Endothelial cell of umbilical vein (primary cell): ENCODE measurements around the gene CFAP20DC. TPM values are rescaled to one million over a fixed set of nuclear protein-coding genes. Genes with fewer than 3 reads are reported as not detected.

Experiments
- BruUV-seq: library from RNA; stranded (reverse); fragments of 400-500 nt; replicated peaks from 2 replicates; lab custom pipeline; 2021; lab: Mats Ljungman, UMichigan
- CTCF ChIA-PET: fragments of 300-600, 350-600 bp; sonication (Branson Sonifier 250); formaldehyde crosslinking; loops from one replicate; lab custom pipeline; 2021; ENCODE audit warnings: antibody characterized with exemption, inconsistent platforms; lab: Charles Lee
- POLR2A ChIA-PET: fragments of 300-600, 350-600 bp; sonication (Branson Sonifier 250); formaldehyde crosslinking; loops from one replicate; lab custom pipeline; 2021; ENCODE audit warnings: antibody characterized with exemption, inconsistent platforms; lab: Charles Lee
- DNase-seq: peaks from one replicate; pipeline ENCODE4 v3.0.0-alpha.2; 2011; ENCODE audit warnings: low read depth, low spot score
- FAIRE-seq: peaks from 2 replicates; lab custom pipeline; 2011; peaks lifted over from hg19 to GRCh38; lab: Jason Lieb, UNC
- H2AFZ ChIP-seq: 2 replicates; pipeline ENCODE4 v1.6.0; 2012; ENCODE audit warnings: low read depth, low read length, control low read depth, inconsistent platforms
- H3K27ac ChIP-seq: 2 replicates; pipeline ENCODE4 v1.5.1; 2011; ENCODE audit warnings: low read depth, mild to moderate bottlenecking, control low read depth, low read length, moderate library complexity; ENCODE audit not compliant: insufficient read depth
- H3K27me3 ChIP-seq, 2 experiments: 2 replicates each; pipeline versions ENCODE4 v1.6.0 to v1.6.1; 2011; ENCODE audit warnings: low read length in 2 of 2, mixed read lengths in 1 of 2; ENCODE audit not compliant: control insufficient read depth in 2 of 2, insufficient read depth in 2 of 2
- H3K36me3 ChIP-seq, 2 experiments: 2 replicates in 1 of 2; 3 replicates in 1 of 2; pipeline ENCODE4 v1.5.1; 2011; ENCODE audit warnings: low read length in 2 of 2, mild to moderate bottlenecking in 1 of 2, moderate library complexity in 1 of 2; ENCODE audit not compliant: control insufficient read depth in 2 of 2, insufficient read depth in 2 of 2; ENCODE audit errors: extremely low read depth in 1 of 2
- H3K4me1 ChIP-seq: 3 replicates; pipeline ENCODE4 v1.5.1; 2011; ENCODE audit warnings: mild to moderate bottlenecking, low read length; ENCODE audit not compliant: control insufficient read depth, insufficient read depth; ENCODE audit errors: extremely low read depth
- H3K4me2 ChIP-seq: 2 replicates; pipeline ENCODE4 v1.6.1; 2011; ENCODE audit warnings: low read length, control low read depth, mixed read lengths; ENCODE audit not compliant: insufficient read depth
- H3K4me3 ChIP-seq, 3 experiments: fragments of 200-600 bp in 1 of 3; sonication (generic), shearing (Covaris generic) in 1 of 3; replicated peaks in 1 of 3; 2 replicates each; pipeline ENCODE4 v1.5.1; 2011 to 2016; ENCODE audit warnings: control low read depth in 3 of 3, low read length in 3 of 3, mild to moderate bottlenecking in 2 of 3, inconsistent platforms in 1 of 3, low read depth in 1 of 3, moderate library complexity in 1 of 3; ENCODE audit not compliant: insufficient read depth in 1 of 3
- H3K79me2 ChIP-seq: 2 replicates; pipeline ENCODE4 v1.6.0; 2012; ENCODE audit warnings: low read length, inconsistent platforms; ENCODE audit not compliant: control insufficient read depth, insufficient read depth
- H3K9ac ChIP-seq: replicated peaks from 2 replicates; pipeline ENCODE3; 2011; ENCODE audit warnings: low read length, control low read depth; ENCODE audit not compliant: insufficient read depth; ENCODE audit errors: extremely low read depth
- H3K9me1 ChIP-seq: replicated peaks from 3 replicates; pipeline ENCODE4 v1.6.0; 2011; ENCODE audit warnings: mild to moderate bottlenecking, low read length; ENCODE audit not compliant: control insufficient read depth, insufficient read depth; ENCODE audit errors: extremely low read depth
- H3K9me3 ChIP-seq: replicated peaks from 2 replicates; pipeline ENCODE4 v1.5.1; 2012; ENCODE audit warnings: low read length, inconsistent platforms; ENCODE audit not compliant: control insufficient read depth, insufficient read depth
- H4K20me1 ChIP-seq: replicated peaks from 2 replicates; pipeline ENCODE3; 2011; ENCODE audit warnings: mild to moderate bottlenecking, low read length; ENCODE audit not compliant: control insufficient read depth, insufficient read depth; ENCODE audit errors: extremely low read depth
- EZH2 ChIP-seq: IDR thresholded peaks from 2 replicates; pipeline ENCODE4 v1.6.1; 2012; ENCODE audit warnings: borderline replicate concordance, low read depth, mild to moderate bottlenecking, moderate library complexity, low read length, inconsistent platforms; ENCODE audit not compliant: severe bottlenecking
- FOS ChIP-seq: IDR thresholded peaks from 2 replicates; pipeline ENCODE4 v1.6.1; 2011; ENCODE audit warnings: mild to moderate bottlenecking, low read length, moderate library complexity, borderline replicate concordance; ENCODE audit not compliant: insufficient read depth
- GATA2 ChIP-seq: IDR thresholded peaks from 2 replicates; pipeline ENCODE4 v1.7.0; 2011; ENCODE audit warnings: low read depth, mild to moderate bottlenecking, moderate library complexity, mixed read lengths, low read length; ENCODE audit not compliant: insufficient read length, insufficient read depth
- JUN ChIP-seq: IDR thresholded peaks from 2 replicates; pipeline ENCODE4 v1.6.1; 2011; ENCODE audit warnings: borderline replicate concordance, low read depth; ENCODE audit not compliant: insufficient read length, insufficient read depth
- MYC ChIP-seq: IDR thresholded peaks from one replicate; pipeline ENCODE4 v1.6.1; 2011; ENCODE audit warnings: mild to moderate bottlenecking, low read depth, low read length
- POLR2A ChIP-seq: IDR thresholded peaks from 2 replicates; pipeline ENCODE4 v1.6.1; 2012; ENCODE audit warnings: low read depth, mild to moderate bottlenecking, control low read depth, low read length
- POLR2AphosphoS5 ChIP-seq: IDR thresholded peaks from 2 replicates; pipeline ENCODE4 v1.6.1; 2012; ENCODE audit warnings: low read depth, mild to moderate bottlenecking, control low read depth, low read length, moderate library complexity; ENCODE audit not compliant: insufficient read depth
- dilution Hi-C: fragments of 300-500 bp; cut with MboI; formaldehyde crosslinking; loops from one replicate; pipeline ENCODE4 v1.15.0; 2019; ENCODE audit warnings: low sequenced_read_pairs; ENCODE audit not compliant: extremely low pct_ligation_motif_present
- intact Hi-C: fragments of 100-400 bp; cut with micrococcal nuclease; formaldehyde crosslinking; loops from one replicate; pipeline ENCODE4 v1.10.0; 2022
- polyA plus RNA-seq, 4 experiments: library from polyadenylated mRNA; depleted of rRNA in 3 of 4; stranded (reverse) in 3 of 4; unstranded in 1 of 4; fragments of >200 nt; gene quantifications; 2 replicates each; pipeline versions ENCODE4 v1.2.1 to v1.2.3, GENCODE V29; 2011 to 2012; ENCODE audit warnings: missing spikeins in 1 of 4
- total RNA-seq: library from RNA; stranded (reverse); gene quantifications from 2 replicates; pipeline ENCODE4 v1.2.3, GENCODE V29; 2021
- TF ChIP-seq, protein P1 (sequence below), 2 donors: IDR thresholded peaks; 1 replicate in 1 of 2; 2 replicates in 1 of 2; pipeline ENCODE4 v1.5.1; 2011; ENCODE audit warnings: low read length in 2 of 2, mild to moderate bottlenecking in 2 of 2, moderate library complexity in 2 of 2, control low read depth in 1 of 2, inconsistent platforms in 1 of 2, low read depth in 1 of 2; ENCODE audit not compliant: insufficient read depth in 1 of 2; ENCODE audit errors: extremely low read depth in 1 of 2
- TF ChIP-seq, protein P2 (sequence below): IDR thresholded peaks from 2 replicates; pipeline ENCODE4 v1.6.1; 2011; ENCODE audit not compliant: insufficient read depth, insufficient read length

Gene CFAP20DC
- total and polyA plus RNA-seq, 2 donors (not counting 3 experiments of a cell fraction or from before 2014, with no cell fraction given): 0.92 to 2.1 TPM

DNA sequence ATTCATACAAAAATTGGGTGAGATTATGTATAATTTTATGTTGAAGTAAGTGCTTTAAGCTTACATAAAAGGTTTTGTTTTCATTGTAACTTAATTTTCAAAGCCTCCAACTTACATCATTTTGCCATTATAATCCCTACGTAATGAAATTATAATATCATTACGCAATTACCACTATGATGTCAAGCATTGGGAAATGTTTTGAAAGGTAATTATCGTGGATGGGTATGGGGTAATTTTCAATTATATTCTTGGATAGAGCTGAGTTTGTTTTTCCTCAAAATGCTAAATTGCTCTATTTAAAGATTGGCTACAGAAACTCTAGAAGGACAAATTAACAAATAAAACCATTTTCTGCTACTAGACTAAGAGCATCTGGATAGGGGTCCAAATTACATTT lies 303.1 kb downstream of the CFAP20DC start:
- Histone ChIP-seq H4K20me1 (no peaks in the 10 kb centered on the region), H3K27me3 (peaks cover 0 to 5% of the 10 kb centered on the region in 2 experiments), H3K4me2 (no peak overlapping the region), H3K27ac (no peak overlapping the region), H3K9ac (no peak overlapping the region), H3K4me3 (no peak overlapping the region), H3K36me3 (no peaks in the 10 kb centered on the region), H3K4me1 (no peaks in the 10 kb centered on the region), H3K79me2 (no peaks in the 10 kb centered on the region), H3K9me1 (no peaks in the 10 kb centered on the region), H3K9me3 (no peaks in the 10 kb centered on the region), H2AFZ (no peak overlapping the region)
- dilution Hi-C loops: no loop called here
- FAIRE-seq (no peak), DNase-seq (no peak)
- TF ChIP-seq, protein P1, sequence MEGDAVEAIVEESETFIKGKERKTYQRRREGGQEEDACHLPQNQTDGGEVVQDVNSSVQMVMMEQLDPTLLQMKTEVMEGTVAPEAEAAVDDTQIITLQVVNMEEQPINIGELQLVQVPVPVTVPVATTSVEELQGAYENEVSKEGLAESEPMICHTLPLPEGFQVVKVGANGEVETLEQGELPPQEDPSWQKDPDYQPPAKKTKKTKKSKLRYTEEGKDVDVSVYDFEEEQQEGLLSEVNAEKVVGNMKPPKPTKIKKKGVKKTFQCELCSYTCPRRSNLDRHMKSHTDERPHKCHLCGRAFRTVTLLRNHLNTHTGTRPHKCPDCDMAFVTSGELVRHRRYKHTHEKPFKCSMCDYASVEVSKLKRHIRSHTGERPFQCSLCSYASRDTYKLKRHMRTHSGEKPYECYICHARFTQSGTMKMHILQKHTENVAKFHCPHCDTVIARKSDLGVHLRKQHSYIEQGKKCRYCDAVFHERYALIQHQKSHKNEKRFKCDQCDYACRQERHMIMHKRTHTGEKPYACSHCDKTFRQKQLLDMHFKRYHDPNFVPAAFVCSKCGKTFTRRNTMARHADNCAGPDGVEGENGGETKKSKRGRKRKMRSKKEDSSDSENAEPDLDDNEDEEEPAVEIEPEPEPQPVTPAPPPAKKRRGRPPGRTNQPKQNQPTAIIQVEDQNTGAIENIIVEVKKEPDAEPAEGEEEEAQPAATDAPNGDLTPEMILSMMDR (IDR thresholded peaks at IDR 0.05; ENCODE audit: extremely low read depth in 1 of 2, insufficient read depth in 1 of 2, low read depth in 1 of 2, low read length in 2 of 2): no peak
- no peak for TF ChIP-seq FOS
- TF ChIP-seq EZH2: no peak
- TF ChIP-seq POLR2A: no peak
- TF ChIP-seq, protein P2, sequence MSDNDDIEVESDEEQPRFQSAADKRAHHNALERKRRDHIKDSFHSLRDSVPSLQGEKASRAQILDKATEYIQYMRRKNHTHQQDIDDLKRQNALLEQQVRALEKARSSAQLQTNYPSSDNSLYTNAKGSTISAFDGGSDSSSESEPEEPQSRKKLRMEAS: no peak
- TF ChIP-seq MYC: no peak
- no peak for TF ChIP-seq GATA2
- no peak for TF ChIP-seq POLR2AphosphoS5
- TF ChIP-seq JUN: no peak
- ChIA-PET POLR2A (no interaction called here), CTCF (no interaction called here)
- BruUV-seq: no TSS peak
- intact Hi-C loops: no loop called here
